K562 (cell line): ENCODE results near the gene FXYD1. TPM values are rescaled to one million over a fixed set of nuclear protein-coding genes. Genes with fewer than 3 reads are reported as not detected.

ENCODE experiments used
- CBFA2T2 ChIP-seq: fragments of 450-650 bp; conservative IDR thresholded peaks from 2 replicates; pipeline ENCODE4 v1.6.1; 2017; ENCODE audit warnings: mild to moderate bottlenecking
- CBX5 ChIP-seq: IDR thresholded peaks from 2 replicates; pipeline ENCODE4 v1.6.1; 2014; ENCODE audit warnings: low read depth, borderline replicate concordance
- ELF4 ChIP-seq: fragments of 450-650 bp; formaldehyde crosslinking; IDR thresholded peaks from 2 replicates; pipeline ENCODE4 v1.4.0; 2022; ENCODE audit warnings: missing genetic modification characterization
- ILF3 ChIP-seq: fragments of 450-650 bp; IDR thresholded peaks from 2 replicates; pipeline ENCODE4 v1.6.1; 2018; ENCODE audit warnings: antibody characterized with exemption, mild to moderate bottlenecking, moderate library complexity, borderline replicate concordance
- JUN ChIP-seq, 2 experiments: sonication (generic) in 1 of 2; formaldehyde crosslinking in 1 of 2; IDR thresholded peaks; 2 replicates each; pipeline versions ENCODE4 v1.6.1 to v1.8.0; 2012 to 2022; ENCODE audit warnings: borderline replicate concordance in 2 of 2, mild to moderate bottlenecking in 2 of 2, improper control_type of control experiment in 1 of 2, low read depth in 1 of 2, low read length in 1 of 2, missing genetic modification reagents in 1 of 2
- NR3C1 ChIP-seq: sonication (generic); formaldehyde crosslinking; IDR thresholded peaks from 2 replicates; pipeline ENCODE4 v1.8.1; 2022; ENCODE audit warnings: missing genetic modification reagents
- RBM14 ChIP-seq: fragments of 200-400 bp; formaldehyde crosslinking; IDR thresholded peaks from 2 replicates; pipeline ENCODE4 v1.6.1; 2018; ENCODE audit warnings: low read depth, mild to moderate bottlenecking, low read length, moderate library complexity, borderline replicate concordance; ENCODE audit not compliant: insufficient read depth
- SAP30 ChIP-seq: fragments of 200-600 bp; sonication (generic); IDR thresholded peaks from 2 replicates; pipeline ENCODE4 v1.6.1; 2012; ENCODE audit warnings: borderline replicate concordance, low read depth, mild to moderate bottlenecking, moderate library complexity, low read length, control low read depth, inconsistent platforms; ENCODE audit not compliant: insufficient read depth, poor library complexity, severe bottlenecking
- SP2 ChIP-seq: IDR thresholded peaks from 2 replicates; pipeline ENCODE4 v1.6.1; 2011; ENCODE audit warnings: mild to moderate bottlenecking, low read depth, low read length, moderate library complexity; ENCODE audit not compliant: poor library complexity, severe bottlenecking; ENCODE audit errors: extremely low read depth
- ZEB2 ChIP-seq: fragments of 450-650 bp; IDR thresholded peaks from 2 replicates; pipeline ENCODE4 v1.6.1; 2016
- ZNF174 ChIP-seq: fragments of 250-450 bp; sonication (Bioruptor Pico); IDR thresholded peaks from 2 replicates; pipeline ENCODE4 v1.4.0; 2020; ENCODE audit warnings: mild to moderate bottlenecking
- ZNF77 ChIP-seq: fragments of 250-450 bp; sonication (Bioruptor Pico); IDR thresholded peaks from 2 replicates; pipeline ENCODE4 v1.5.0; 2020
- polyA plus RNA-seq, 8 experiments: library from polyadenylated mRNA; depleted of rRNA in 4 of 8; stranded (reverse) in 5 of 8; unstranded in 3 of 8; fragments of >200 nt; fragmentation: Nextera tagmentation in 2 of 8; fragmentation: Illumina TruSeq in 1 of 8; extraction: Ambion mirVana in 2 of 8; extraction: Trizol in 1 of 8; gene quantifications; 2 replicates each; pipeline versions ENCODE4 v1.2.1 to v1.2.3, GENCODE V29; 2011 to 2014; ENCODE audit warnings: inconsistent platforms in 1 of 8, missing spikeins in 1 of 8
- total RNA-seq, 7 experiments: library from RNA; depleted of rRNA in 6 of 7; stranded (reverse); fragments of >200 nt in 6 of 7; fragmentation: Illumina TruSeq in 2 of 7; extraction: Trizol in 2 of 7; gene quantifications; 2 replicates each; pipeline versions ENCODE4 v1.2.1 to v1.2.3, GENCODE V29; 2011 to 2021; ENCODE audit warnings: low replicate concordance in 1 of 7
- TF ChIP-seq, protein P1 (sequence below): fragments of 450-650 bp; IDR thresholded peaks from 2 replicates; pipeline ENCODE4 v1.6.1; 2016; ENCODE audit warnings: mild to moderate bottlenecking, moderate library complexity

FXYD1 gene
- total and polyA plus RNA-seq, 9 of the 15 experiments (the other 6 are each of a cell fraction or from before 2014, with no cell fraction given) = 0.40 to 3.2 (median 1.8) TPM; not detected in 3

GRCh38 chr19:35165200-35166058, 26.8 kb downstream of the FXYD1 start (continued):
- TF ChIP-seq, protein P1, sequence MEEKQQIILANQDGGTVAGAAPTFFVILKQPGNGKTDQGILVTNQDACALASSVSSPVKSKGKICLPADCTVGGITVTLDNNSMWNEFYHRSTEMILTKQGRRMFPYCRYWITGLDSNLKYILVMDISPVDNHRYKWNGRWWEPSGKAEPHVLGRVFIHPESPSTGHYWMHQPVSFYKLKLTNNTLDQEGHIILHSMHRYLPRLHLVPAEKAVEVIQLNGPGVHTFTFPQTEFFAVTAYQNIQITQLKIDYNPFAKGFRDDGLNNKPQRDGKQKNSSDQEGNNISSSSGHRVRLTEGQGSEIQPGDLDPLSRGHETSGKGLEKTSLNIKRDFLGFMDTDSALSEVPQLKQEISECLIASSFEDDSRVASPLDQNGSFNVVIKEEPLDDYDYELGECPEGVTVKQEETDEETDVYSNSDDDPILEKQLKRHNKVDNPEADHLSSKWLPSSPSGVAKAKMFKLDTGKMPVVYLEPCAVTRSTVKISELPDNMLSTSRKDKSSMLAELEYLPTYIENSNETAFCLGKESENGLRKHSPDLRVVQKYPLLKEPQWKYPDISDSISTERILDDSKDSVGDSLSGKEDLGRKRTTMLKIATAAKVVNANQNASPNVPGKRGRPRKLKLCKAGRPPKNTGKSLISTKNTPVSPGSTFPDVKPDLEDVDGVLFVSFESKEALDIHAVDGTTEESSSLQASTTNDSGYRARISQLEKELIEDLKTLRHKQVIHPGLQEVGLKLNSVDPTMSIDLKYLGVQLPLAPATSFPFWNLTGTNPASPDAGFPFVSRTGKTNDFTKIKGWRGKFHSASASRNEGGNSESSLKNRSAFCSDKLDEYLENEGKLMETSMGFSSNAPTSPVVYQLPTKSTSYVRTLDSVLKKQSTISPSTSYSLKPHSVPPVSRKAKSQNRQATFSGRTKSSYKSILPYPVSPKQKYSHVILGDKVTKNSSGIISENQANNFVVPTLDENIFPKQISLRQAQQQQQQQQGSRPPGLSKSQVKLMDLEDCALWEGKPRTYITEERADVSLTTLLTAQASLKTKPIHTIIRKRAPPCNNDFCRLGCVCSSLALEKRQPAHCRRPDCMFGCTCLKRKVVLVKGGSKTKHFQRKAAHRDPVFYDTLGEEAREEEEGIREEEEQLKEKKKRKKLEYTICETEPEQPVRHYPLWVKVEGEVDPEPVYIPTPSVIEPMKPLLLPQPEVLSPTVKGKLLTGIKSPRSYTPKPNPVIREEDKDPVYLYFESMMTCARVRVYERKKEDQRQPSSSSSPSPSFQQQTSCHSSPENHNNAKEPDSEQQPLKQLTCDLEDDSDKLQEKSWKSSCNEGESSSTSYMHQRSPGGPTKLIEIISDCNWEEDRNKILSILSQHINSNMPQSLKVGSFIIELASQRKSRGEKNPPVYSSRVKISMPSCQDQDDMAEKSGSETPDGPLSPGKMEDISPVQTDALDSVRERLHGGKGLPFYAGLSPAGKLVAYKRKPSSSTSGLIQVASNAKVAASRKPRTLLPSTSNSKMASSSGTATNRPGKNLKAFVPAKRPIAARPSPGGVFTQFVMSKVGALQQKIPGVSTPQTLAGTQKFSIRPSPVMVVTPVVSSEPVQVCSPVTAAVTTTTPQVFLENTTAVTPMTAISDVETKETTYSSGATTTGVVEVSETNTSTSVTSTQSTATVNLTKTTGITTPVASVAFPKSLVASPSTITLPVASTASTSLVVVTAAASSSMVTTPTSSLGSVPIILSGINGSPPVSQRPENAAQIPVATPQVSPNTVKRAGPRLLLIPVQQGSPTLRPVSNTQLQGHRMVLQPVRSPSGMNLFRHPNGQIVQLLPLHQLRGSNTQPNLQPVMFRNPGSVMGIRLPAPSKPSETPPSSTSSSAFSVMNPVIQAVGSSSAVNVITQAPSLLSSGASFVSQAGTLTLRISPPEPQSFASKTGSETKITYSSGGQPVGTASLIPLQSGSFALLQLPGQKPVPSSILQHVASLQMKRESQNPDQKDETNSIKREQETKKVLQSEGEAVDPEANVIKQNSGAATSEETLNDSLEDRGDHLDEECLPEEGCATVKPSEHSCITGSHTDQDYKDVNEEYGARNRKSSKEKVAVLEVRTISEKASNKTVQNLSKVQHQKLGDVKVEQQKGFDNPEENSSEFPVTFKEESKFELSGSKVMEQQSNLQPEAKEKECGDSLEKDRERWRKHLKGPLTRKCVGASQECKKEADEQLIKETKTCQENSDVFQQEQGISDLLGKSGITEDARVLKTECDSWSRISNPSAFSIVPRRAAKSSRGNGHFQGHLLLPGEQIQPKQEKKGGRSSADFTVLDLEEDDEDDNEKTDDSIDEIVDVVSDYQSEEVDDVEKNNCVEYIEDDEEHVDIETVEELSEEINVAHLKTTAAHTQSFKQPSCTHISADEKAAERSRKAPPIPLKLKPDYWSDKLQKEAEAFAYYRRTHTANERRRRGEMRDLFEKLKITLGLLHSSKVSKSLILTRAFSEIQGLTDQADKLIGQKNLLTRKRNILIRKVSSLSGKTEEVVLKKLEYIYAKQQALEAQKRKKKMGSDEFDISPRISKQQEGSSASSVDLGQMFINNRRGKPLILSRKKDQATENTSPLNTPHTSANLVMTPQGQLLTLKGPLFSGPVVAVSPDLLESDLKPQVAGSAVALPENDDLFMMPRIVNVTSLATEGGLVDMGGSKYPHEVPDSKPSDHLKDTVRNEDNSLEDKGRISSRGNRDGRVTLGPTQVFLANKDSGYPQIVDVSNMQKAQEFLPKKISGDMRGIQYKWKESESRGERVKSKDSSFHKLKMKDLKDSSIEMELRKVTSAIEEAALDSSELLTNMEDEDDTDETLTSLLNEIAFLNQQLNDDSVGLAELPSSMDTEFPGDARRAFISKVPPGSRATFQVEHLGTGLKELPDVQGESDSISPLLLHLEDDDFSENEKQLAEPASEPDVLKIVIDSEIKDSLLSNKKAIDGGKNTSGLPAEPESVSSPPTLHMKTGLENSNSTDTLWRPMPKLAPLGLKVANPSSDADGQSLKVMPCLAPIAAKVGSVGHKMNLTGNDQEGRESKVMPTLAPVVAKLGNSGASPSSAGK = no peak
- TF ChIP-seq CBX5 (no peak), RBM14 (no peak), NR3C1 (CRISPR knock-in tag) (no peak), ZNF77 (CRISPR knock-in tag) (no peak), ZNF174 (CRISPR knock-in tag) (peak; percentile 56; the same call in 1 of the 2 replicates), ELF4 (CRISPR knock-in tag) (no peak), ILF3 (no peak), JUN (IDR thresholded peaks at IDR 0.05; ENCODE audit: borderline replicate concordance, low read depth, low read length) (no peak), JUN (CRISPR knock-in tag; IDR thresholded peaks at IDR 0.05; ENCODE audit: borderline replicate concordance) (no peak), CBFA2T2 (0 out of 2 replicates have a peak, but pooled peaks have one; percentile 9), SP2 (no peak), SAP30 (no peak), ZEB2 (no peak)
